Spleen (tissue), 7 donors: ENCODE measurements around the gene RRAGD.

Experiments used
- CTCF ChIP-seq, 11 experiments: fragments of 200-600 bp in 7 of 11; fragments of 450-650 bp in 4 of 11; sonication (generic) in 4 of 11; IDR thresholded peaks in 8 of 11; conservative IDR thresholded peaks in 3 of 11; 1 replicate in 7 of 11; 2 replicates in 4 of 11; pipeline versions ENCODE4 v1.4.0 to v1.8.0; 2016 to 2021; ENCODE audit warnings: antibody characterized with exemption in 11 of 11, inconsistent platforms in 4 of 11, mild to moderate bottlenecking in 1 of 11
- POLR2AphosphoS5 ChIP-seq, 3 donors: sonication (generic); formaldehyde crosslinking; IDR thresholded peaks; one replicate each; pipeline ENCODE4 v1.5.1; 2017; ENCODE audit warnings: antibody characterized with exemption in 3 of 3
- donor health status: DM: no; HTN: no; CAD: no; lungs with moderate emphysema.
- donor health status: DM: no; HTN: no; CAD: no.
- donor health status: DM: no; HTN: no; CAD: no.

- TF ChIP-seq CTCF (IDR thresholded peaks at IDR 0.05 in 8 of 11, conservative IDR thresholded peaks at IDR 0.05 in 3 of 11) (no peak), POLR2AphosphoS5 (IDR thresholded peaks at IDR 0.05) (peak in 1 of 3 donors; percentile 14)
Observed at GRCh38 chr6:89350281-89350966, 61.6 kb downstream of the RRAGD start.
